ENCODE data around the gene TCF7.
A peak's percentile ranks its signal among the peaks of the same experiment; 100 is the strongest.

The TCF7 gene

GRCh38 chr5:134112726-134113362 is 1.6 kb upstream of the TCF7 start:
- no peak for DNase-seq

GRCh38 chr5:134113363-134113889 is 1.1 kb upstream of the TCF7 start:
- no peak for DNase-seq

DNA sequence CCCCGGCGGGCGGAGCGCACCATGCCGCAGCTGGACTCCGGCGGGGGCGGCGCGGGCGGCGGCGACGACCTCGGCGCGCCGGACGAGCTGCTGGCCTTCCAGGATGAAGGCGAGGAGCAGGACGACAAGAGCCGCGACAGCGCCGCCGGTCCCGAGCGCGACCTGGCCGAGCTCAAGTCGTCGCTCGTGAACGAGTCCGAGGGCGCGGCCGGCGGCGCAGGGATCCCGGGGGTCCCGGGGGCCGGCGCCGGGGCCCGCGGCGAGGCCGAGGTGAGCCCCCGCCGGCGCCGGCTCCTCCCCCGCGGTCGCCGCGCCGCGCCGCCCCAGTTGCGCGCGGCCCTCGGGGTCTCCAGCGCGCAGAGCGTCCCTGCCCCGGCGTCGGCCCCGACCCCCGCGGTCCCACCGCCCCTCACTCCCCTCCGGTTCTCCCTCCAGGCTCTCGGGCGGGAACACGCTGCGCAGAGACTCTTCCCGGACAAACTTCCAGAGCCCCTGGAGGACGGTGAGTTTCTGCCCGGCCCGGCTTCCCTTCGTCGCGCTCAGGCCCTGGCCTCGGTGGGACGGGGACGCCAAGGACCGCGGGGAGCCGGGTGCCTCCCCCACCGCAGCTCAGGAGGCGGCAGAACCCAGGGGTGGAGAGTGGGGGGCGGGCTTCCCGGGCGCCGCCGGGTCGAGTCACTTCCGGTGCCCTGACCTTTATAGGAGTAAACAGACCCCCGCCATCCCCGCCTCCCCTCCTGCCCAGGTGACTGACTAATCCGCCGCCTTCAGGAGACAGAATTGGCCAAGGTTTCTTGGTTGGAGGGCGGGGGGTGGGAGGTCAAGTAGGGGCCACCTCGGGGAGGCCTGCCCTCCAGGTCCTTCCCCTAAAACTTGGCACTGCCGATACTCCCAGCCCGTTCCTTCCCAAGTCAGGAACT is 665 bp downstream of the TCF7 start:
- DNase-seq = peak in 1 of 58 donors; percentile 13

GRCh38 chr5:134115806-134116175 is 1.3 kb downstream of the TCF7 start:
- DNase-seq = no peak

DNA sequence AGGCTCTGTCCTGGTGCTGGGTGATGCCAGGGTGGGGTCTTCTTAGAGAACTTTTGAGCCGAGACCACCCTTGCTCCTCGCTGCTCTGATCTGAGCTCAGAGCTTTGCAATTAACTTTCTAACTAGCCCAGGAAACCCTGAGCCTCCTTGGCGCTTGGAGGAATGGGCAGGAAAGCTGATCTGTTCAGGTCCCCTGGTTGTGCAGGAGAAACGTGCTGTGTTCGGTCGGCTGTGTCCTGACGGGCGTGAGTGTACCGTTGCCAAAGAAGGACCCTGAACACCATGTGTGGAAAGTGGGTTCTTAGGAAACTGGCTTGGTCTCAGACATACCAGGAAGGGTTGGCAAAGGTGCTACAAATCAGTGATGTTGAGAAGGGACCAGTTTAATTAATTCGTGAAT is 1.8 kb downstream of the TCF7 start:
- no peak for DNase-seq

DNA sequence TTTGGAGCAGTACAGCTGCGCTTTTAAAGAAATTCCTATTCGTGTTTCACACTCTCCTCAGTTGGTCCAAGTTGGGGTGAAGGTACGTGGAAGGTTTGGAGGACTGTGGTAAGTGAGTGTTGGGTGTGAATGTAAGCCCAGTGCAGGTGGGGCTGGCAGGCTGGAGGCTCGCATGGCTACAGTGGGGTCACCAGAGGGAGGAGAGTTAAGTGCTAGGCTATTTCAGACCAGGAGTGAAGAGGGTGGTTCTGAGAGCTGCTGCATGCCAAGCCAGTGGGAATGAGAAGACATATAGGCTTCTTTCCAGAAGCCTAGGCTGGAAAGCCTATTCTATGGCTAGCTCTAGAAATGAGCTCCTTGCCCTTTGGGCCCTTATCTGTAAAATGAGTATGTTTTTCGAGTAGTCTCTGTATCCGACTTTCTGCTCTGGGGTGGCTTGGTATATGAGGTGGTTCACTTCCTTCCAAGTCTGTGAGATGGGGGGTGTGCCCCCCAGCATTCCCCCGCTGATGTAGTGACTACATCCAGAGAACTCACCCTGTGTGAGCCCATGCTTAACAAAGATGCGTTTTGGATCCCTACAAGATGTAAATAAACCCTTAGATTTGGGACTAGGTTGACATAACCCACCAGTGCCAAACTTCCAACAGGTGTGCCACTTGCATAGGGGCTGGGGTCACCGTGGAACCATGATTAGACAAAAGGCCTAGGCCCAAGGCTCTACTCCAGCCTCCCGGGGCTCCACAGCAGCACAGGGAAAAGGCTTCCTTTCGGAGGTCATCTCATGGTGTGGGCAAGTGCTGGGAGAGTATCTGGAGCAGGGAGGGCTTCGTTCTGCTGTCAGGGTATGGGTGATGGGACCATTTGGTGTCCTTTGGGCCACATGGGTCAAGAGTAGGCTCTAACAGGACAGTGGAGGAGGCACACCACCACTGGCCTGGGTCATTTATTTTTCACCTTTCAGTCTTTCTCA is 2.6 kb downstream of the TCF7 start:
- DNase-seq = no peak

DNA sequence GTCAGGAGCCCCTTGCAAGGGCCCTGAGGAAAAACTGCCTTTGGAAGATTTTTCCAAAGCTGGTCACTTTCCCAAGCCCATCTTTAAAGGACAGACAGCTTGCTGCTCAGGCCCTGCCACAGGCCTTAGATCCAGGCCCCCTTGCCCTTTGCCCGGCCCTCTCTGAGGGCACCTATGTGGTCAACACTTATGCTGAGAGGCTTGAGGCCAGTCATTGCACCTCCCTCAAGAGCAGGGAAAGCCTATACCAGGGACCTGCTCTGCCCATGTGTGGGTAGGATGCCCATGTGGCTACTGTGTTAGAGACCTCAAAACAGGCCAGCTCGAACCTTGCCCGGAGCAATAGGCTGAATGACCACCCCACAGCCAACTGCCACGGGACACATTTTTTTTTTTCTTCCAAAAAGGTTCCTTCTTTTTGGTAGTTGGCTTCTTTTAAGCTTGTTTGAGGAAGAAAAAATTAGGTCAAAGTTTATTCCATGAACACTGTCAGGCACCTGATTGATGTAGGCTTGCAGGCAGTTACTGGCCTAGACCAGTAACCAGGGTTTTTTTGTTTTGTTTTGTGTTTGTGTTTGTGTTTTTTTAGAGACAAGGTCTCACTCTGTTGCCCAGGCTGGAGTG is 3.8 kb downstream of the TCF7 start:
- no peak for DNase-seq

DNA sequence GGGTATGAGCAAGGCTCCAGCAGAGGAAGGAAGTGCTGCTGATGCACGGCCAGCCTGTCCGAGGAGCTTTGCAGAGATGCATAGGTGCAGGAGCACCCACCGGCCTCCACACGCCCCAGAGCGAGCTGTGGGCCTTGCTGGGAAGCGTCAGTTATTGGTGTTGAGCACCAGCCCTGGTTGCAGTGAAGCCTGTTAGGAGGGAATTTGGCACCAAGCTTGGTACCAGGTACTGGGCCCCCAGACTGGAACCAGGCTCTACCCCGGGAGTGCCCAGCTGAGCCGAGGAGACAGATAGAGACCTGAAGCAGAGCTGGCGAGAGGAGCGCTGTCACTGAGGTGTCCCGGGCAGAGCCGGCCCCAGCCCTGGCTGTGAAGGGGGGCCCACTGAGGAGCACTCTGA is 5.2 kb downstream of the TCF7 start:
- DNase-seq = no peak

DNA sequence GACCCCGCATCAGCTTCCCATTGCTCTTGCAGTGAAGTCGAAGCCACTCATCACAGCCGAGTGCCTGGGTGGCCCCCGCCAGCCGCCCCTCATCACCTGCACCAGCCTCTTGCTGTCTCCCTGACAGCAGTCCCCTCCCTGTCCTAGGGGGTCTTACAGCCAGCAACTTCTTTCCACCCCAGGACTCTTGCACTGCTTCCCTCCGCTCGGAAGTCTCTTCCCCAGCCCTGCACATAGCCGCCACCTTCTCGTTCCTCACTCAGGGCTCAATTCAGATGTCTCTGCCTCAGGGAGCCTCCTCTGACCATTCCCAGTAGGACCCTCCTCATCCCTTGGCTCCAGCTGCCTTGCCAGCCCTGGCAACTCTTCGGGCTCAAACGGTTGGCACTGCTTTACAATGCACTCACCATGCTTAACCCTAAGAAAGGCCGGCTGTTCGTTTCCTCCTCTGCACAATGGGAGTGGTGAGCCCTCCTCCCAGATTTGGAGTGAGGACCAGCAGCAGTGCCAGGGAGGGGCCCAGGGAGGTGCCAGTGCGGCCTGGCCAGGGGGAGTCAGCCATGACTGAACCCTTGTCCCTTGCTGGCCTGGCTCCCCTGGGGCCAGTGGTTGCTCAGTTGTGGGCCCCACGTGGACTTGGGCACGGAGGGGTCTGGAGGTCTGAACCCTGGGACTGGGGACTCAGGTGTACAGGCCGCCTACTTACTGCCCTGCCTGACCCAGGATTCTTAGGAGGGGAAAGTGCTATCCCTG is 6.1 kb downstream of the TCF7 start:
- no peak for DNase-seq

DNA sequence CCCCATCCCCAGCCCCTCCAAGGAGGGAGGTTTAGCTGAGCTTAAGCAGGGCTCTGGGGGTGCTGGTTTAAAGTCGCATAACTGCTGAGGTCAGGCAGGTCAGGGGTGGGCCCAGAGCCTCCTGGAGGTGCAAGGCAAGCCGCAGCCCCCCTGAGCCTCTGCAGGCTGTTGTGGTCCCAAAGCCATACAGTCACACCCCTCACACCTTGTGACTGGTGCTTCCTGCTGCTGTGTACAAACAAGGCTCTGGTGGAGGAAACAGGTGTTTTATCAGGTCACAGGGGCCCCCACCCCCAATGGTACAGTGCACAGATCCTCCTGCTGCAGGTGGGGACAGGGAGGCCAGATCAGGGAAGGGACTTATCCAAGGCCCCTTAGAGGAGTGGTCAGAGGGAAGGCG is 8.0 kb downstream of the TCF7 start:
- DNase-seq = no peak

DNA sequence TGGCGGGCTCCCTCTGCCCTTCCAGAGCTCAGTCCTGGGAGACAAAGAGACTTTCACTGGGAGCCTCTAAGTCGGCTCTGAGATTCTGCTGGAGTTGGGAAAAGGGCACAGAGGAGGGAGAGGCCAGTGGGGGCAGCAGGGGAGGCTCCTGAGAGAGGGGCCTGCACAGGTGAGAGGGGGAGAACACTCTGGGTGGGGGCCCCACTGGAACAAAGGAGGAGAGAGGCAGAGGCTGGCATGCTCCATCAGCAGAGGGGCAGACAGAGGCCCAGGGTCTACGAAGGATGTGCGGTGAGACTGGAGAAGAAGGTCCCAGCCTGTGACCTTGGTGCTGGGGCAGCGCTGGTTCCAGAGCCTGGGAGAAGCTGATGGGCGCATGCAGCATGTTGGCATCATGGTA is 8.9 kb downstream of the TCF7 start:
- DNase-seq = no peak

- no peak for DNase-seq
Observed at GRCh38 chr5:134124289-134125038, 10.0 kb downstream of the TCF7 start.

- DNase-seq = peak in 41 of 58 donors; percentile 20 to 83 (median 39)
Observed at GRCh38 chr5:134125039-134126015, 10.8 kb downstream of the TCF7 start.

DNA sequence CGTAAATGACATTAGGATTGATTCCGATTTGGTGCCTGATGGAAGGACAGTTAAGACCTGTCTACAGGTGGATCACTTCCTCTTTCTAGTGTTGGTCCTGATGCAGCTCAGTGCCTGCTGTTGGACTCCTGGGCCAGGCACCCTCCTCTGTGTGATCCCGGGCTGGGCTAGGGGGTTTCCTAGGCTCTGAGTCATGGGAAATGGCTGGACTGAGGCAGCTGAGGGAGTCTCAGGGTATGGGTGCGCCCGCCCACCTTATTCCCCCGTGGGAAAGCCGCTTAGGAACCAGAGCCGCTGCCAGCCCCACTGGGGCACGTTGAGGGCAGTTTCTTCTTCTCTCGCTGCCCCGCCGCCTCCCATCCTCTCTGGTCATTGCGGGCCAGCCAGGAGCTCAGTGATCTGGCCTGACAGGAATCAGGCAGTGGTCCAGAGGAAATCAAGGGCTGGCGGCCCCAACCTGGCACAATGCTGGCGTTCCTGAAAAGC is 12.9 kb downstream of the TCF7 start:
- no peak for DNase-seq

DNA sequence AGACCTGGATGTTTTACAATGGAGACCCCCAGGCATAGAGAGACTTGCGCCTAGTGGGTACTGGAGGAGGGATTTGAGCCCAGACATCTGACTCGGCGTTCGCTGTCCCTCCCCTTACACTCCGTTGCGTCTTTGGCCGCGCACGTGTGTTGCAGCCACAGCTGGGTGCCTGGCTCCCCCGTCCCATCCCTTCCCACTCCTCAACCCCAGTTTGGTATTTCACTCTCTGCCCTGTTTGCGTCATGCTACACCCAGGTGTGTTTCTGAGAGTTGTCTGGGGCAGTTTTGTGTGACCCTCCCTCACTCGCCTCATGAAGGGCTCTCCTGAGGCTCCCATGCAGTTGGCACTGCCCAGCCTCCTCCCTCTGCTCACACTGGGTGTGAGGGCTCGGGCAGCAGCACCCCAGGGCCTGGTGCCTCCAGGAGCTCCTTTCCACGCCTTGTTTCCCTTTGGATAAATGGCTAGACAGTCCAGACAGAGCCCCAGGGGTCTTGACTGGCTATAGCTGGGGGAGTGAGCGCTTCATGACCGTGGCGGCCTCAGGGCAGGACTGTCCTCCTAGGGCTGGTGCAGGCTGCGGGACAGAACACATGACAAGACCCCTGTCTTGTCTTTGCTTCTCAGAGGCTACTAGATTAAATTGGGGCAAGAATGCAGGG is 13.6 kb downstream of the TCF7 start:
- DNase-seq = no peak

GRCh38 chr5:134128648-134128995 is 14.1 kb downstream of the TCF7 start:
- DNase-seq = no peak

- DNase-seq = no peak
Observed at GRCh38 chr5:134129411-134130238, 15.1 kb downstream of the TCF7 start.
